HepG2 (cell line): ENCODE results near the gene NTN3. TPM values are rescaled to one million over a fixed set of nuclear protein-coding genes. Genes with fewer than 3 reads are reported as not detected.
A peak's percentile ranks its signal among the peaks of the same experiment; 100 is the strongest.

ENCODE experiments used
- ATAC-seq: fragments of 200-7000 bp; cut with Tn5 transposase; 3 replicates; pipeline ENCODE4 v1.9.1; 2020; ENCODE audit warnings: mild to moderate bottlenecking, moderate library complexity
- BruUV-seq: library from RNA; stranded (reverse); fragments of 400-500 nt; replicated peaks from 2 replicates; lab custom pipeline; 2021; lab: Mats Ljungman, UMichigan
- CTCF ChIA-PET: fragments of 300-600 bp; formaldehyde crosslinking; extraction: SDS; loops from one replicate; lab custom pipeline; 2021; ENCODE audit warnings: low total read pairs, inconsistent platforms, low intra/inter-chr PET ratio; lab: Yijun Ruan, JAX
- POLR2A ChIA-PET: fragments of 350-600 bp; sonication (Branson Sonifier 250); formaldehyde crosslinking; loops from one replicate; lab custom pipeline; 2020; ENCODE audit warnings: antibody characterized with exemption, inconsistent platforms; lab: Yijun Ruan, JAX
- DNase-seq: peaks from one replicate; pipeline ENCODE4 v3.0.0-alpha.2; 2015; ENCODE audit warnings: low spot score
- FAIRE-seq: peaks from 3 replicates; lab custom pipeline; 2011; peaks lifted over from hg19 to GRCh38; lab: Jason Lieb, UNC
- H2AFZ ChIP-seq: one replicate; pipeline ENCODE4 v1.6.1; 2011; ENCODE audit warnings: low read length, inconsistent platforms
- H3K27ac ChIP-seq: fragments of 300-600 bp; 3 replicates; pipeline ENCODE4 v1.8.0; 2011; ENCODE audit warnings: mixed run types, mild to moderate bottlenecking, mixed read lengths, low read length, inconsistent platforms; ENCODE audit not compliant: insufficient read depth; ENCODE audit errors: extremely low read length
- H3K27me3 ChIP-seq, 2 experiments: fragments of 200-600 bp in 1 of 2; 2 replicates in 1 of 2; 3 replicates in 1 of 2; pipeline versions ENCODE4 v1.6.0 to v1.8.0; 2011; ENCODE audit warnings: low read length in 2 of 2, mild to moderate bottlenecking in 2 of 2, moderate library complexity in 2 of 2, inconsistent platforms in 1 of 2; ENCODE audit not compliant: insufficient read depth in 2 of 2, control insufficient read depth in 1 of 2
- H3K36me3 ChIP-seq, 2 experiments: fragments of 200-600 bp in 1 of 2; replicated peaks in 1 of 2; 2 replicates in 1 of 2; 3 replicates in 1 of 2; pipeline versions ENCODE4 v1.5.1 to v1.8.0; 2011; ENCODE audit warnings: low read length in 2 of 2, inconsistent platforms in 1 of 2; ENCODE audit not compliant: insufficient read depth in 2 of 2, control insufficient read depth in 1 of 2
- H3K4me1 ChIP-seq: 2 replicates; pipeline ENCODE4 v1.5.1; 2012; ENCODE audit warnings: low read length, inconsistent platforms; ENCODE audit not compliant: insufficient read depth
- H3K4me2 ChIP-seq: 2 replicates; pipeline ENCODE4 v1.6.0; 2011; ENCODE audit warnings: low read depth, low read length, inconsistent platforms
- H3K4me3 ChIP-seq, 3 experiments: fragments of 200-600 bp in 1 of 3; sonication (generic), shearing (Covaris generic) in 1 of 3; replicated peaks in 1 of 3; 2 replicates each; pipeline ENCODE4 v1.5.1; 2011 to 2016; ENCODE audit warnings: low read length in 3 of 3, inconsistent platforms in 2 of 3, low read depth in 2 of 3, mild to moderate bottlenecking in 2 of 3, control low read depth in 1 of 3, mixed read lengths in 1 of 3; ENCODE audit not compliant: insufficient read depth in 1 of 3
- H3K79me2 ChIP-seq: one replicate; pipeline ENCODE4 v1.6.1; 2011; ENCODE audit warnings: low read length, inconsistent platforms; ENCODE audit not compliant: insufficient read depth
- H3K9ac ChIP-seq: 2 replicates; pipeline ENCODE4 v1.6.0; 2011; ENCODE audit warnings: mild to moderate bottlenecking, low read depth, low read length, inconsistent platforms; ENCODE audit not compliant: insufficient read depth
- H3K9me3 ChIP-seq: 2 replicates; pipeline ENCODE4 v1.5.1; 2012; ENCODE audit warnings: mild to moderate bottlenecking, low read length
- H4K20me1 ChIP-seq: 2 replicates; pipeline ENCODE4 v1.6.0; 2011; ENCODE audit warnings: inconsistent platforms, mild to moderate bottlenecking, low read length, moderate library complexity; ENCODE audit not compliant: insufficient read depth
- CCDC6 ChIP-seq: sonication (generic); formaldehyde crosslinking; IDR thresholded peaks from 2 replicates; pipeline ENCODE4 v1.8.1; 2022; ENCODE audit warnings: mild to moderate bottlenecking, missing genetic modification reagents, moderate library complexity
- ELF4 ChIP-seq: sonication (generic); formaldehyde crosslinking; IDR thresholded peaks from 2 replicates; pipeline ENCODE4 v1.5.0; 2020; ENCODE audit warnings: missing genetic modification reagents, mild to moderate bottlenecking, moderate library complexity, borderline replicate concordance
- GRHL1 ChIP-seq: sonication (generic); formaldehyde crosslinking; conservative IDR thresholded peaks from 2 replicates; pipeline ENCODE4 v1.8.0; 2022; ENCODE audit warnings: missing genetic modification reagents
- NR2C2 ChIP-seq: sonication (generic); formaldehyde crosslinking; IDR thresholded peaks from 2 replicates; pipeline ENCODE4 v1.4.0; 2020; ENCODE audit warnings: missing genetic modification reagents, mild to moderate bottlenecking, moderate library complexity, borderline replicate concordance
- POLR2A ChIP-seq, 2 experiments: IDR thresholded peaks; 2 replicates each; pipeline ENCODE4 v1.6.1; 2011; ENCODE audit warnings: low read depth in 2 of 2, low read length in 2 of 2, mild to moderate bottlenecking in 1 of 2, moderate library complexity in 1 of 2; ENCODE audit not compliant: insufficient read depth in 1 of 2
- RELA ChIP-seq: sonication (generic); formaldehyde crosslinking; IDR thresholded peaks from 2 replicates; pipeline ENCODE4 v1.4.0; 2020; ENCODE audit warnings: missing genetic modification reagents
- REST ChIP-seq, 2 experiments: IDR thresholded peaks; 2 replicates each; pipeline ENCODE4 v1.6.1; 2011 to 2012; ENCODE audit warnings: low read length in 2 of 2, borderline replicate concordance in 1 of 2, low read depth in 1 of 2, mild to moderate bottlenecking in 1 of 2, moderate library complexity in 1 of 2
- RFXANK ChIP-seq: IDR thresholded peaks from 2 replicates; pipeline ENCODE4 v1.6.1; 2016
- SIN3A ChIP-seq: IDR thresholded peaks from 2 replicates; pipeline ENCODE4 v1.6.1; 2011; ENCODE audit warnings: low read depth, mild to moderate bottlenecking, control low read depth, low read length, borderline replicate concordance
- SOX13 ChIP-seq, 3 experiments: fragments of 450-650 bp in 1 of 3; sonication (generic) in 1 of 3; formaldehyde crosslinking in 1 of 3; IDR thresholded peaks in 2 of 3; conservative IDR thresholded peaks in 1 of 3; 2 replicates each; pipeline versions ENCODE4 v1.5.0 to v1.6.1; 2016 to 2020; ENCODE audit warnings: antibody characterized with exemption in 1 of 3, mild to moderate bottlenecking in 1 of 3, missing compliant biosample characterization in 1 of 3, missing genetic modification reagents in 1 of 3, moderate library complexity in 1 of 3
- ZKSCAN8 ChIP-seq: IDR thresholded peaks from 2 replicates; pipeline ENCODE4 v1.6.1; 2016; ENCODE audit warnings: borderline replicate concordance, missing genetic modification reagents, missing compliant biosample characterization
- ZNF781 ChIP-seq: sonication (generic); formaldehyde crosslinking; IDR thresholded peaks from 2 replicates; pipeline ENCODE4 v1.5.1; 2020; ENCODE audit warnings: borderline replicate concordance, mild to moderate bottlenecking, missing genetic modification reagents; ENCODE audit errors: not compliant biosample characterization
- WGBS: methylation state at CpG from one replicate; pipeline ENCODE4 v1.1.6; 2017; ENCODE audit warnings: low lambda C conversion rate; 5-methylcytosine and 5-hydroxymethylcytosine counted together
- in situ Hi-C: cut with HindIII; loops from 2 replicates; pipeline ENCODE4 v1.10.0; 2017; ENCODE audit warnings: low pct_unique_long_range_greater_than_20kb; ENCODE audit not compliant: extremely low pct_ligation_motif_present
- intact Hi-C: fragments of 100-400 bp; cut with micrococcal nuclease; formaldehyde crosslinking; loops from one replicate; pipeline ENCODE4 v1.10.0; 2022; ENCODE audit not compliant: unreplicated experiment
- polyA plus RNA-seq, 8 experiments: library from polyadenylated mRNA; depleted of rRNA in 3 of 8; stranded (reverse) in 7 of 8; unstranded in 1 of 8; fragments of >200 nt; fragmentation: Illumina TruSeq in 4 of 8; extraction: Trizol in 4 of 8; gene quantifications; 2 replicates each; pipeline versions ENCODE4 v1.2.1 to v1.2.3, GENCODE V29; 2011 to 2016; ENCODE audit warnings: low read depth in 4 of 8, missing spikeins in 1 of 8, mixed read lengths in 1 of 8; ENCODE audit not compliant: insufficient read depth in 1 of 8
- total RNA-seq, 5 experiments: library from RNA; depleted of rRNA; stranded (reverse); fragments of >200 nt; fragmentation: Illumina TruSeq; extraction: Trizol; gene quantifications; 2 replicates each; pipeline ENCODE4 v1.2.3, GENCODE V29; 2016; ENCODE audit warnings: low read depth in 1 of 5

NTN3 gene
- total and polyA plus RNA-seq, 2 of the 13 experiments (the other 11 are each of a cell fraction or from before 2014, with no cell fraction given) = 0.09 to 0.20 TPM

GRCh38 chr16:2476345-2476720 lies 5.2 kb downstream of the NTN3 start:
- CTCF ChIA-PET = no interaction called here
- Histone ChIP-seq H2AFZ (no peak overlapping the region), H3K4me2 (peak overlapping the region; percentile 88), H3K4me3 (peak overlapping the region; percentile 74 to 85 (median 79)), H3K79me2 (peaks cover 27% of the 10 kb centered on the region), H3K4me1 (peaks cover 63% of the 10 kb centered on the region), H3K9ac (peak overlapping the region; percentile 71; the same call in 1 of the 2 replicates), H3K27ac (peak overlapping the region; percentile 53), H3K9me3 (no peaks in the 10 kb centered on the region), H3K27me3 (peaks cover 0 to 3% of the 10 kb centered on the region in 2 experiments; a peak in 2 of 5 replicates), H4K20me1 (peaks cover 20% of the 10 kb centered on the region), H3K36me3 (peaks cover 2 to 5% of the 10 kb centered on the region in 2 experiments; a peak in 2 of 5 replicates)
- intact Hi-C loops = no loop called here
- TF ChIP-seq ZNF781 (CRISPR knock-in tag) = peak; percentile 50
- 0 out of 2 replicates have a peak, but pooled peaks have one; percentile 6 for TF ChIP-seq SIN3A
- TF ChIP-seq ZKSCAN8 (CRISPR knock-in tag) = no peak
- 0 out of 2 replicates have a peak, but pooled peaks have one; percentile 9 for TF ChIP-seq NR2C2
- no peak for TF ChIP-seq ELF4 (CRISPR knock-in tag)
- no peak for TF ChIP-seq RELA
- BruUV-seq = no TSS peak
- 47% methylated on average over 8 of the region's 9 CpGs for WGBS
- ATAC-seq (peak; percentile 12; the same call in 2 of the 3 replicates), FAIRE-seq (peak; percentile 85), DNase-seq (no peak)
- POLR2A ChIA-PET = interaction anchor here (1.0 kb wide), 2 partner anchors 56 to 225 kb away, joined by 4 to 8 read pairs; partner anchors contain the start of gene ECI1
- in situ Hi-C loops = no loop called here

GRCh38 chr16:2476741-2477140 lies 5.6 kb downstream of the NTN3 start:
- intact Hi-C loops (no loop called here), in situ Hi-C loops (no loop called here)
- 0 out of 2 replicates have a peak overlapping the region, but pooled peaks have one; percentile 2 for H3K9ac ChIP-seq
- no peak for ATAC-seq
- DNase-seq = peak; percentile 34
- H2AFZ ChIP-seq = no peak overlapping the region
- peaks cover 2 to 5% of the 10 kb centered on the region in 2 experiments; a peak in 2 of 5 replicates for H3K36me3 ChIP-seq
- peak overlapping the region; percentile 53 for H3K27ac ChIP-seq
- H3K4me3 ChIP-seq = peak overlapping the region in 2 of 3 experiments; percentile 79 to 85; a peak in 2 of 6 replicates
- peak overlapping the region; percentile 88 for H3K4me2 ChIP-seq
- H3K79me2 ChIP-seq = peaks cover 31% of the 10 kb centered on the region
- CTCF ChIA-PET = no interaction called here
- FAIRE-seq = no peak
- TSS peak; percentile 48 for BruUV-seq
- peaks cover 0 to 3% of the 10 kb centered on the region in 2 experiments; a peak in 2 of 5 replicates for H3K27me3 ChIP-seq
- H3K4me1 ChIP-seq = peaks cover 63% of the 10 kb centered on the region
- H3K9me3 ChIP-seq = no peaks in the 10 kb centered on the region
- POLR2A ChIA-PET = interaction anchor here (1.0 to 1.5 kb wide), 2 partner anchors 56 to 225 kb away, joined by 4 to 8 read pairs; partner anchors contain the start of gene ECI1
- peaks cover 20% of the 10 kb centered on the region for H4K20me1 ChIP-seq
- 0% methylated on average over 3 of the region's 3 CpGs for WGBS
- TF ChIP-seq RFXANK (CRISPR knock-in tag) (no peak), POLR2A (IDR thresholded peaks at IDR 0.05; ENCODE audit: insufficient read depth in 1 of 2, low read depth in 2 of 2, low read length in 2 of 2) (no peak), REST (IDR thresholded peaks at IDR 0.05; ENCODE audit: borderline replicate concordance in 1 of 2, low read depth in 1 of 2, low read length in 2 of 2) (no peak), CCDC6 (CRISPR knock-in tag) (no peak), SOX13 (IDR thresholded peaks at IDR 0.05) (no peak), SOX13 (CRISPR knock-in tag; conservative IDR thresholded peaks at IDR 0.05 in 1 of 2, IDR thresholded peaks at IDR 0.05 in 1 of 2) (peak in 1 of 2 experiments; percentile 66; a peak in 2 of 4 replicates), GRHL1 (CRISPR knock-in tag) (no peak)
